ENCODE data around the gene AHRR. TPM values are rescaled to one million over a fixed set of nuclear protein-coding genes. Genes with fewer than 3 reads are reported as not detected.

The AHRR gene
- total RNA-seq, 2 experiments from 2014 or later, result 2.2 to 3.4 TPM

DNA sequence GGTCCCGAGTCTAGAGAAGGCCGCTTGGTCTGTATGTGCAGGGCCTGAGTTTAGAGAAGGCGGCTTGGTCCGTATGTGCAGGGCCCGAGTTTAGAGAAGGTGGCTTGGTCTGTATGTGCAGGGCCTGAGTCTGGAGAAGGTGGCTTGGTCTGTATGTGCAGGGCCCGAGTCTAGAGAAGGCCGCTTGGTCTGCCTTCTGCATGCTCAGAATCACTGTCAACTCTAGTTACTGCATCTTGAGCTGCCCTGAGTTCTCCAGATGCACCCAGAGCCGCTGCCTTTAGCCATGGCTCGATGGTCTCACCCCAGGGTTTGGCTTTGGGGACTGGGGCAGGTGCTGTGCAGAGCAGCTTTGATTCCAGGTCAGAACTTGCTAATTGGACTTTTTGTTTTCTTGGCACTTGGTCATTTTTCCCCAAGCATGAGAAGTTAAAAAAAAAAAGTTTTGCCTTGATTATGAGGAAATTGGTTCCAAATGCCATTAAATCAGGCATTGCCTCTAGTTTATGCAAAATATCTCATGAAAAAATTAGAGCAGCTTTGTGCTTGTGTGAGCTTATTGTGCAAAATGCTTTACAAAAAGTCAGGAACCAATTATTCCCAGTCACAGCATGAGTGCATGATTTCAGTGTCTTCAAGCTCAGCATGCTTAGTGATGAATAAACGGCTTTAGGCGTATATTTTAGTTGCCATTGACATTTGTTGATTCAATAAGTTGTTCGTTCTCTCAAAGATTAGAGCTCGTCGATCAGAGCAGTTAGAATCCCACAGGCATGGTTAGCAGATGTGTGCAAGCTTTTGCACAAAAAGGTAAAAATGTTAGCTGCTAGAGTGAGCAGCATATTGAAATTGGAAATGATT lies 96.0 kb downstream of the AHRR start:
- Histone ChIP-seq H4K20me1 (ENCODE audit: insufficient read depth, low read length) (no peaks in the 10 kb centered on the region), H3K27ac (ENCODE audit: low read depth, low read length, poor library complexity, severe bottlenecking) (no peak overlapping the region), H3K4me3 (ENCODE audit: low read depth, low read length, poor library complexity, severe bottlenecking) (no peak overlapping the region), H3K9me3 (ENCODE audit: low read length) (no peaks in the 10 kb centered on the region), H3K9me2 (ENCODE audit: insufficient read depth, low read length) (no peaks in the 10 kb centered on the region), H2AFZ (ENCODE audit: low read length) (no peak overlapping the region), H3K36me3 (ENCODE audit: insufficient read depth, low read length) (no peaks in the 10 kb centered on the region), H3K4me1 (ENCODE audit: insufficient read depth, low read length, poor library complexity, severe bottlenecking) (peaks cover 21% of the 10 kb centered on the region), H3K79me2 (ENCODE audit: insufficient read depth, low read depth, low read length) (no peaks in the 10 kb centered on the region), H3K4me2 (ENCODE audit: low read length) (no peak overlapping the region)
- ChIA-PET CTCF (ENCODE audit: unreplicated experiment) (no interaction called here), POLR2A (interaction anchor here (1.2 kb wide), 1 partner anchor 227 kb away, joined by 3 read pairs; the partner anchor contains the start of gene LRRC14B)
- DNase-seq (ENCODE audit: low spot score), result no peak
- TF ChIP-seq, protein P1, sequence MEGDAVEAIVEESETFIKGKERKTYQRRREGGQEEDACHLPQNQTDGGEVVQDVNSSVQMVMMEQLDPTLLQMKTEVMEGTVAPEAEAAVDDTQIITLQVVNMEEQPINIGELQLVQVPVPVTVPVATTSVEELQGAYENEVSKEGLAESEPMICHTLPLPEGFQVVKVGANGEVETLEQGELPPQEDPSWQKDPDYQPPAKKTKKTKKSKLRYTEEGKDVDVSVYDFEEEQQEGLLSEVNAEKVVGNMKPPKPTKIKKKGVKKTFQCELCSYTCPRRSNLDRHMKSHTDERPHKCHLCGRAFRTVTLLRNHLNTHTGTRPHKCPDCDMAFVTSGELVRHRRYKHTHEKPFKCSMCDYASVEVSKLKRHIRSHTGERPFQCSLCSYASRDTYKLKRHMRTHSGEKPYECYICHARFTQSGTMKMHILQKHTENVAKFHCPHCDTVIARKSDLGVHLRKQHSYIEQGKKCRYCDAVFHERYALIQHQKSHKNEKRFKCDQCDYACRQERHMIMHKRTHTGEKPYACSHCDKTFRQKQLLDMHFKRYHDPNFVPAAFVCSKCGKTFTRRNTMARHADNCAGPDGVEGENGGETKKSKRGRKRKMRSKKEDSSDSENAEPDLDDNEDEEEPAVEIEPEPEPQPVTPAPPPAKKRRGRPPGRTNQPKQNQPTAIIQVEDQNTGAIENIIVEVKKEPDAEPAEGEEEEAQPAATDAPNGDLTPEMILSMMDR (conservative IDR thresholded peaks at IDR 0.05; ENCODE audit: low read length), result no peak
- TF ChIP-seq EZH2phosphoT487 (IDR thresholded peaks at IDR 0.05; ENCODE audit: borderline replicate concordance, low read depth, low read length), result no peak
- no TSS peak for BruUV-seq (replicated peaks)
- intact Hi-C loops (cut with micrococcal nuclease; ENCODE audit: unreplicated experiment), result no loop called here

DNA sequence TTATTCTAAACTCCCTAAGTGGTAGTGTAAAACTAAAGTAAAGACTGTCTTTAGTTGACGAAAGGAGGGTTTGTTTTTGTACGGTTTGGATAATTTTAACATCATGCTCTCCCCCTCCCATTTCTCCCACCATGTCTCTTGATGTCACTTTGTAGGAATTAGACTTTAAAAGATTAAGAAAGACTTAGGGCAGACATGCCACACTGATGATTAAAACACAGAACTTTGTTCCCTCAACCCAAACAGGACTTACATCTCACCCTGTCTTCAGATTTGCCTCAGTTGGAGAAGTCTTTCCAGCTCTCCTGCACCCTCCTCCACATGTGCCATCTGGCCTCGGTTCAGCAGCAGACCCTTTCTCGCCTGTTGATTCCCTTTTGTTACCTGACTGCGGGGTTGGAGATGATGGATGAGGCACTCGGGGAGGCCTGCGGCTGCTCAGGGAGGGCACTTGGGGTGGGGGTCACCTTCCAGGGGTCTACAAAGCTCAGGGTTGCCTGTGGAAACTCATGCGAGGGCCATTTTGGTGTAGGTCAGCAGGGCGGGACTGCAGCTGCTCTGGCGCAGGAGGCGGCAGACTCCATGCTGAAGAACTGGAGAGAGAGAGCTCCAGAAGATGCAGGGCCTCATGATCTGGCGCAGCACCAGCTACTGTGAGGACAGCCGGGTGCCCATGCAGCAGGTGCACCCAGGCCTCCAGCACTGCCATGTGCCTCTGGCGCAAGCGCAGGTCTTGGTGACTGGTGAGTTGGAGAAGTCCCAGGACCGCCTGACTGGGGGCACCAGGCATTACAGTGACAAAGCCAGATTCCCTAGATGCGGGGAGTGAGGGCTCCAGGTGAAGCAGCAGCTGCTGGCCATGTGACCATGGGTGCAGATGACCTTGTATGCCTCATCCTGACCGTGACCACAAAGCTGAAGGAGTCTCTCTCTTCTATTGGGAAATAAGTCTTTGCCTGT lies 96.9 kb downstream of the AHRR start:
- H3K4me1 ChIP-seq (ENCODE audit: insufficient read depth, low read length, poor library complexity, severe bottlenecking), result peaks cover 21% of the 10 kb centered on the region
- intact Hi-C loops (cut with micrococcal nuclease; ENCODE audit: unreplicated experiment), result no loop called here
- no peak overlapping the region for H2AFZ ChIP-seq (ENCODE audit: low read length)
- H3K36me3 ChIP-seq (ENCODE audit: insufficient read depth, low read length), result no peaks in the 10 kb centered on the region
- no peak for TF ChIP-seq EZH2phosphoT487 (IDR thresholded peaks at IDR 0.05; ENCODE audit: borderline replicate concordance, low read depth, low read length)
- no peak for DNase-seq (ENCODE audit: low spot score)
- POLR2A ChIA-PET, result interaction anchor here (1.2 kb wide), 1 partner anchor 228 kb away, joined by 3 read pairs; the partner anchor contains the start of gene LRRC14B
- no peaks in the 10 kb centered on the region for H3K79me2 ChIP-seq (ENCODE audit: insufficient read depth, low read depth, low read length)
- no peak overlapping the region for H3K27ac ChIP-seq (ENCODE audit: low read depth, low read length, poor library complexity, severe bottlenecking)
- H4K20me1 ChIP-seq (ENCODE audit: insufficient read depth, low read length), result no peaks in the 10 kb centered on the region
- H3K4me2 ChIP-seq (ENCODE audit: low read length), result no peak overlapping the region
- CTCF ChIA-PET (ENCODE audit: unreplicated experiment), result no interaction called here
- H3K9me3 ChIP-seq (ENCODE audit: low read length), result no peaks in the 10 kb centered on the region
- no peaks in the 10 kb centered on the region for H3K9me2 ChIP-seq (ENCODE audit: insufficient read depth, low read length)
- no peak overlapping the region for H3K4me3 ChIP-seq (ENCODE audit: low read depth, low read length, poor library complexity, severe bottlenecking)
- no TSS peak for BruUV-seq (replicated peaks)

DNA sequence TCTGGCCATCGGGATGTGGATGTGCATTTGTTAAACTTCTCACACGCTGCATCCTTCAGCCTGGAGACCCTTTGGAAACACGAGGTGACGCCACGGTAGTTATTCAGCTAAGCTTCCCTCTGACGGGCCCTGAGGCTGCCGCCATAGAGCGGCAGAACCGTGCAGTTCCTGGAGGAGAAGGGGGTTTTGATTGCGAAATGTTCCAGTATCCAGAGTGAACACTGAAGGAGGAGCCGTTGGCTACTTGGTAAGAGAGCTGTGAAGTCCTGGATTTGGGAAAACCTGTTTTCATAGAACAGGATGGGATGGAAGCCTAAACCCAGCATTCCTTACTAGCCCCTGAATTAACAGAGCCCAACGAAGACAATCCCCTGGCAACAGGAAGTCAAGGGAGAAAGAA lies 98.5 kb downstream of the AHRR start:
- Histone ChIP-seq H3K27ac (ENCODE audit: low read depth, low read length, poor library complexity, severe bottlenecking) (no peak overlapping the region), H3K79me2 (ENCODE audit: insufficient read depth, low read depth, low read length) (no peaks in the 10 kb centered on the region), H3K4me1 (ENCODE audit: insufficient read depth, low read length, poor library complexity, severe bottlenecking) (peaks cover 19% of the 10 kb centered on the region), H3K4me2 (ENCODE audit: low read length) (no peak overlapping the region), H4K20me1 (ENCODE audit: insufficient read depth, low read length) (no peaks in the 10 kb centered on the region), H2AFZ (ENCODE audit: low read length) (no peak overlapping the region), H3K36me3 (ENCODE audit: insufficient read depth, low read length) (no peaks in the 10 kb centered on the region), H3K4me3 (ENCODE audit: low read depth, low read length, poor library complexity, severe bottlenecking) (no peak overlapping the region), H3K9me3 (ENCODE audit: low read length) (no peaks in the 10 kb centered on the region), H3K9me2 (ENCODE audit: insufficient read depth, low read length) (no peaks in the 10 kb centered on the region)
- TF ChIP-seq EZH2phosphoT487 (IDR thresholded peaks at IDR 0.05; ENCODE audit: borderline replicate concordance, low read depth, low read length), result no peak
- TF ChIP-seq, protein P1 (conservative IDR thresholded peaks at IDR 0.05; ENCODE audit: low read length), result no peak
- intact Hi-C loops (cut with micrococcal nuclease; ENCODE audit: unreplicated experiment), result no loop called here
- POLR2A ChIA-PET, result no interaction called here
- CTCF ChIA-PET (ENCODE audit: unreplicated experiment), result no interaction called here
- no TSS peak for BruUV-seq (replicated peaks)
- DNase-seq (ENCODE audit: low spot score), result no peak

Data from OCI-LY7 (cell line).